IPS DF 6.9 (cell line): ENCODE results near the gene METTL1.
"Not testable (repeated sequence)": the region's sequence is repeated elsewhere in the genome, so short reads cannot be mapped to it uniquely, and the experiment has no call there.

Source experiments
- DNase-seq: peaks from one replicate; pipeline ENCODE4 v3.0.0-alpha.2; 2013; ENCODE audit warnings: low read depth, low spot score
- H3K27ac ChIP-seq: one replicate; pipeline ENCODE4 v1.5.1; 2013; ENCODE audit warnings: low read length, control low read depth
- H3K27me3 ChIP-seq: 2 replicates; pipeline ENCODE4 v1.6.1; 2013; ENCODE audit warnings: mild to moderate bottlenecking, low read length; ENCODE audit not compliant: control insufficient read depth, insufficient read depth
- H3K36me3 ChIP-seq: 2 replicates; pipeline ENCODE4 v1.6.1; 2013; ENCODE audit warnings: low read length; ENCODE audit not compliant: control insufficient read depth, insufficient read depth
- H3K4me1 ChIP-seq: 2 replicates; pipeline ENCODE4 v1.6.1; 2013; ENCODE audit warnings: low read length; ENCODE audit not compliant: control insufficient read depth, insufficient read depth
- H3K4me3 ChIP-seq: 2 replicates; pipeline ENCODE4 v1.5.1; 2013; ENCODE audit warnings: mild to moderate bottlenecking, low read length
- H3K9me3 ChIP-seq: 2 replicates; pipeline ENCODE4 v1.6.1; 2013; ENCODE audit warnings: low read length, inconsistent platforms; ENCODE audit not compliant: control insufficient read depth, insufficient read depth
- WGBS: extraction: QIAGEN DNeasy Blood & Tissue Kit; methylation state at CpG from one replicate; pipeline ENCODE4 v1.1.7; 2013; ENCODE audit warnings: mixed read lengths, missing lambda C conversion rate; ENCODE audit not compliant: insufficient read length, insufficient coverage; 5-methylcytosine and 5-hydroxymethylcytosine counted together

Gene METTL1

DNA sequence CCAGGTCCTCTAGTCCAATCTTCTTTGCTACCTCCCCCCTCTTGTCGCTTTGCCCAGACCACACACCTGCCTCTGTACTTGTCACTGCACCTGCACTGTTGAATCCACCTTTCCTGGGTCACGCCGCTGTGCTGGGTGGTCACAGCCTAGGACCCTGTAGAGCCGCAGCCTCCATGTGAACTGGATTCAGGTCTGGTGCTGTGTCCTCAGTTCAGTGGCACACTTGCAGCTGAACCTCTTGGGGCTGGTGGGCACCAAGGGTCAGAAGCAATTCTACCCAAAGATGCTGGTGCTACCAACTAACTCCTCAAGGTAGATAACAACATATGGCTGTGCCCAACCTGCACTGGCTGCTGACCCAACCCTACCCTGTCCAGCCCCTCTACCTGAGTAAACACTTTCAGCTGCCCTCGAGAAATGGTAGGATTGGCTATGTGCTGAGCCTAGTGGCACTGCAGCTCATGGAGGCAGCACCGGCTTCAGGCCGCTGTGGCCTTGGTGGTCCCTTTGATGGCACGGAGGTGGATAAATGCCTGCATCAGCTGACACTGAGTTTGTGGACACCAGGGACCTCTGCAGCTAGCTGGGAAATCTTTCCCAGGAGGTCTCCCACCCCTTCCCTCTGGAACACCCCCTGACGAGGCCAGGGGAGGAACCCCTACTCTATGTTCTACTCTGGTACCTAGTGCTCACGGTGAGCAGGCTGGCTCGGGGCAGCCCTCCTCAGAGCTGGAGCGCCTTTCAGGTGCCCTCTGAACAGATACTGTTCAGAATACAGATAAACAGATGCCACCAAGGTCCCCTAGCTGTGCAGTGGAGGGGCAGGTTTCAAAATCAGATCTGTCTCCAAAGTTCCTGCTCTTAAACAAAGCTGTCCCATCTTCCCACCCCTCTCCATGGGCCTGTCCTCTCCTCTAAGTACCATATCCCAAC, 47.6 kb downstream of the METTL1 start:
- WGBS, result no CpG with 5 or more reads among the region's 12 CpGs
- H3K27me3 ChIP-seq, result peaks cover 20% of the 10 kb centered on the region
- no peak overlapping the region for H3K27ac ChIP-seq
- H3K4me3 ChIP-seq, result no peak overlapping the region
- H3K9me3 ChIP-seq, result no peaks in the 10 kb centered on the region
- no peaks in the 10 kb centered on the region; the same call in 1 of the 2 replicates for H3K36me3 ChIP-seq
- peaks cover 8% of the 10 kb centered on the region for H3K4me1 ChIP-seq
- DNase-seq, result no peak

GRCh38 chr12:57723630-57723962, 48.3 kb downstream of the METTL1 start:
- Histone ChIP-seq H3K27ac (no peak overlapping the region), H3K36me3 (no peaks in the 10 kb centered on the region; the same call in 1 of the 2 replicates), H3K4me3 (no peak overlapping the region), H3K9me3 (no peaks in the 10 kb centered on the region), H3K27me3 (peaks cover 20% of the 10 kb centered on the region), H3K4me1 (peaks cover 8% of the 10 kb centered on the region)
- no CpG with 5 or more reads among the region's 2 CpGs for WGBS
- DNase-seq, result no peak

- H3K27me3 ChIP-seq, result peaks cover 17% of the 10 kb centered on the region
- peaks cover 8% of the 10 kb centered on the region for H3K4me1 ChIP-seq
- no peak overlapping the region for H3K4me3 ChIP-seq
- H3K36me3 ChIP-seq, result no peaks in the 10 kb centered on the region; the same call in 1 of the 2 replicates
- DNase-seq, result no peak
- no peaks in the 10 kb centered on the region for H3K9me3 ChIP-seq
- no peak overlapping the region for H3K27ac ChIP-seq
- WGBS, result no CpG with 5 or more reads among the region's 11 CpGs
Measured at GRCh38 chr12:57722716-57723629, 48.9 kb downstream of the METTL1 start.

- H3K27ac ChIP-seq, H3K27me3 ChIP-seq, H3K36me3 ChIP-seq, DNase-seq, H3K9me3 ChIP-seq, H3K4me3 ChIP-seq, H3K4me1 ChIP-seq: not testable (repeated sequence)
- no CpG with 5 or more reads among the region's 16 CpGs for WGBS
Measured at GRCh38 chr12:57721846-57722608, 49.9 kb downstream of the METTL1 start.

GRCh38 chr12:57720606-57721595, 51.0 kb downstream of the METTL1 start:
- DNase-seq, result no peak
- Histone ChIP-seq H3K27ac (no peak overlapping the region), H3K9me3 (no peaks in the 10 kb centered on the region), H3K27me3 (peaks cover 2% of the 10 kb centered on the region; the same call in 1 of the 2 replicates), H3K36me3 (no peaks in the 10 kb centered on the region), H3K4me1 (peaks cover 1% of the 10 kb centered on the region; the same call in 1 of the 2 replicates), H3K4me3 (no peak overlapping the region)
- WGBS, result no CpG with 5 or more reads among the region's 11 CpGs

GRCh38 chr12:57719777-57720605, 51.9 kb downstream of the METTL1 start:
- H3K36me3 ChIP-seq, result no peaks in the 10 kb centered on the region; the same call in 1 of the 2 replicates
- DNase-seq, result no peak
- H3K4me3 ChIP-seq, result no peak overlapping the region
- peaks cover 2% of the 10 kb centered on the region; the same call in 1 of the 2 replicates for H3K27me3 ChIP-seq
- WGBS, result no CpG with 5 or more reads among the region's 20 CpGs
- no peaks in the 10 kb centered on the region; the same call in 1 of the 2 replicates for H3K4me1 ChIP-seq
- H3K27ac ChIP-seq, result no peak overlapping the region
- no peaks in the 10 kb centered on the region for H3K9me3 ChIP-seq

DNA sequence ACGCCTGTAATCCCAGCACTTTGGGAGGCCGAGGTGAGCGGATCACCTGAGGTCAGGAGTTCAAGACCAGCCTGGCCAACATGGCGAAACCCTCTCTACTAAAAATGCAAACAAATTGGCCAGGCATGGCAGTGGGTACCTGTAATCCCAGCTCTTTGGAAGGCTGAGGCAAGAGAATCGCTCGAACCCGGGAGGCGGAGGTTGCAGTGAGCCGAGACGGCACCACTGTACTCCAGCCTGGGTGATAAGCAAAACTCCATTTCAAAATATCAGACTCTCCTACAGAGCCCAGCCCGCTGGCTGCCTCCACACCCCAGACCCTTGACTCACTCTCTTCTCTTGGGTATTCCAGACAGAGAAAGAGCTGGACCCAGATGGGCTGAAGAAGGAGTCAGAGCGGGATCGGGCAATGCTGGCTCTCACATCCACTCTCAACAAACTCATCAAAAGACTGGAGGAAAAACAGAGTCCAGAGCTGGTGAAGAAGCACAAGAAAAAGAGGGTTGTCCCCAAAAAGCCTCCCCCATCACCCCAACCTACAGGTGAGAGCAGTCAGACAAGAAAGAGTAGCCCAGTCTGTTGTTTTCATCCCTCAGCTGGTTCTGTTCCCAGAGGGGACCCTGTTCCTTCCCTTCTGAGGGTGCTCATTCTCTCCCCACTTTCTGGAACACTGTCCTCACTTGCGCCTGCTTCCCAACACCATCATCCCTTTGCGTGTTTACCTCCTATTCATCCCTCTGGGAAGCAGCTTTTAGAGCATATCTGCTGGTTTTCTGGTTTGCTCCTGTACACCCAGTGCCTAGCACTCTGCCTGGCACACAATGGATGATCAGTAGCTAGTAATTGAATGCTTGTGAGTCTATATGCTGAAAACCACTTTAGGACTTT, 53.0 kb downstream of the METTL1 start:
- WGBS, result no CpG with 5 or more reads among the region's 15 CpGs
- no peaks in the 10 kb centered on the region; the same call in 1 of the 2 replicates for H3K4me1 ChIP-seq
- no peaks in the 10 kb centered on the region; the same call in 1 of the 2 replicates for H3K36me3 ChIP-seq
- H3K27me3 ChIP-seq, result no peaks in the 10 kb centered on the region; the same call in 1 of the 2 replicates
- H3K4me3 ChIP-seq, result no peak overlapping the region
- no peak for DNase-seq
- no peaks in the 10 kb centered on the region for H3K9me3 ChIP-seq
- no peak overlapping the region for H3K27ac ChIP-seq
